ENCODE measurements around the gene DENND10.
"Not testable (repeated sequence)": the region's sequence is repeated elsewhere in the genome, so short reads cannot be mapped to it uniquely, and the experiment has no call there.

Gene DENND10

DNA sequence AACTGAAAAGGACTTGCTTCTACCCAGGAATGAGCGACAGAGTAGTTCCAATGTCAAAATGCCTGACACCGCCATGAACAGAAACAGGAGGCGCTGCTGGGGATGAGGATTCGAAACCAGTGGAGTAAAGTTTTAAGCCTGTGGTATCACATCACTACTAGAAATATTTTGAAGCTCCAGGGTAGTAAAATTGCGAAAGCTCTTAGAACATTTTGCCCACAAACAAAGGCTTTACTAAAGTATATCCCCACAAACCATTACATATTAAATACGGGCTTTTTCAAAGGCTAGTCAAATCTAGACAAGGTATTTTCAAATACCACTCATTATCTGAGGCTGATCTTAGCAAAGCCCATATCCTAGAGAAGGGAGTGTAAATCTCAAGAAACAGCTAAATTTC is 72.3 kb downstream of the DENND10 start:
- no peak for DNase-seq

DNA sequence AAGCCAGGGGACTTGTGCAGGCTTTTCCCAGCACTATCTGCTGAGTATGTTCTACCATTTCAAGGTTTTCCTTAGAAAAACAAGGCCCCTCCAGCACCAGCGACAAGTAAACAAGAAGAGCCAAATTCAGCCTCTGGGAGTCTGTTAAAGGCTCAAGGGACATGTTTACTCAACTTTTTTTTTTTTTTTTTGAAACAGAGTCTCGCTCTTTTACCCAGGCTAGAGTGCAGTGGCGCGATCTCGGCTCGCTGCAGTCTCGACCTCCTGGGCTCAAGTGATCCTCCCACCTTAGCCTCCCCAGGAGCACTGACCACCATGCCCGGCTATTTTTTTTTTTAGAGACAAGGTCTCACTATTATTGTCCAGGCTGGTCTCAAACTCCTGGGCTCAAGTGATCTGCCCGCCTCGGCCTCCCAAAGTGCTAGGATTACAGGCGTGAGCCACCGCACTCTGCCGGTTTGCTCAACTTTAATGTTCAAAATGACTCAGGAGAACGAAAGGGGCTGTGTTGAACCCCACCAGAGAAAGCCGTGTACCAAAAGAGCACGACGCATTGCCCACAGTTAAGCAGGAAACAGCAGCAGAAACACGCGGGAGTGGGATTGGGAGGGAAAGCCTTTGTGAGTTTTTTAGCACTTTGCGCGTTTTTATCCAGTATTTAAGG is 73.9 kb downstream of the DENND10 start:
- DNase-seq: peak; percentile 28

DNA sequence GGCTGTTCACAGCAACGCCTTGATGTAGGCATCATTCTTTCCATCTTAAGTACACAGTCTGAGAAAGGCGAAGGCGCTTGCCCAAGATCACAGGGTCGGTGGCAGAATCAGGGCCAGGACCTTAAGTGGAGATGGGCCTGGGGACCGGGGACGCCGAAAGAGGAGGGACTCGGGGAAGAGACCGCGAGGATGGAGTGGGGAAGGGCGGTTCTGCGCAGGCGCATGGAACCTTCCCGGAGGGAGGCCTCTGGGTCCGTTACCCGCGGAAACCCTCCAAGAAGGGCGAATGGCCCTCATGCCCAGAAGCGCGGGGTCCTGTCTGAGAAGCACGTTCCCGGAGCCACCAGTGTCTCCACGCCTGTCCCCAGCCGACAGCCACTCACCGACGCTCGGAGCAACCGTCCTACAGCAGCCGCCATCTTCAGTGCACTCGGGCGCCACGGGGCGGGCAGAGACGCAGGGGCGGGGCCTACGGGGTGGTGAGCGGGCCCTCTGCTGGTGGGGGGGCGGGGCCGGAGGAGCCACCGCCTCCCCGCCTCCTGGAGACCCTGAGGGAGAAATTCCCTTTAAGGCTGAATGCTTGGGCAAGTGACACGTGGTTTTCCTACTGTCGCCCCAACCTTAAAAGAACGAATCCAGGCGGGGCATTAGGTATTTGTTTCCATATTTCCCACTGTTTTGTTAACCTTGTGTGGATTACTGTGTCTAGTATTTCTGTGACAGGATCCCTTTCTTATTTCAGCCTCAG is 74.6 kb downstream of the DENND10 start, which contains the start of gene PRDX3:
PRDX3 (minus strand) TSS at position 441 of the 748 bp plus-strand sequence; CDS start at position 419, 22 bp downstream.
- DNase-seq: peak; percentile 92

DNA sequence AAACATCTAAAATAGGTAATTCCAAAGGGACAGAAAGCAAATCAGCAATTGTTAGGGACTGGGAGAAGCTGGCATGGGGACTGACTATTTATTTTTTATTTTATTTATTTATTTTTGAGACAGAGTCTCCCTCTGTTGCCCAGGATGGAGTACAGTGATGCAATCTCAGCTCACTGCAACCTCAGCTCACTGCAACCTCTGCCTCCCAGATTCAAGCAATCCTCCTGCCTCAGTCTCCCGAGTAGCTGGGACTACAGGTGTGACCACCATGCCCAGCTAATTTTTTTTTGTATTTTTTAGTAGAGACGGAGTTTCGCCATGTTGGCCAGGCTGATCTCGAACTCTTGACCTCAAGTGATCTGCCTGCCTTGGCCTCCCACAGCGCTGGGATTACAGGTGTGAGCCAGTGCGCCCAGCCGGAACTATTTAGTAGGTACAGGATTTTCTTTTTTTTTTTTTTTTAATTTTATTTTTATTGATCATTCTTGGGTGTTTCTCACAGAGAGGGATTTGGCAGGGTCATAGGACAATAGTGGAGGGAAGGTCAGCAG is 77.0 kb downstream of the DENND10 start:
- not testable (repeated sequence) for DNase-seq

DNA sequence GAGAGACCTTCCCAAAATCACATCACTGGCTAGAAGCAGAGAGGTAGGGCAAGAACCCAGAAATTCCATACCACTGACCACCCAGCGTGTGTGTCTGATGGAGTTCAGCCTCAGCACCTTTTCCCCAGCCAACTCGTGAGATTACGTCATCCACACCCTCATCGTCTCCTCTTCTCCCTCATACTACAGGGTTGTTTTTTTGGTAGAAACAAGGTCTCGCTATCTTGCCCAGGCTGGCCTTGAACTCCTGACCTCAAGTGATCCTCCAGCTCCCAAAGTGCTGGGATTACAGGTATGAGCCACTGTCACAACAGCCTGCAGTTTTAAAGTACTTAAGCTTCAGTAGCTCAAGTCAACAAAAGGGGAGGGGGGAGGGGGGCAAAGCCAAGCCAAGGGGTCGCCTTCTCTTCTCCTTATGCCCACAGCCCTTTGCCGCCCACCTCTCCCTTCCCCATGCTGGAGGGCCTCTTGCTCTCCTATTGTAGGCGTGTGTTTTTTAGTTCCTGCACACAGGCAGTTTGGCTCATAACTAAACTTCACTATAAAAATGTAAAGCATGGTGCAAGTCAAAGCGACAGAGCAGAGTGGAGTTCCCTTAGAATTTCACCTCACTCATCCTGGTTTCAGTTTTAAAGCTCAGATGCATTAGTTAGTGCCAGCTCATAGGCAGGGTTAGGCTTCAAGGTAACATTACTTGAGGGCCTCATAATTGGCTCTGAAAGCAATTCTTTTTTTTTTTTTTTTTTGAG is 79.9 kb downstream of the DENND10 start:
- DNase-seq: no peak

All from fibroblast of skin of abdomen (primary cell).